Measurements from ENCODE around the gene SFXN1. TPM values are rescaled to one million over a fixed set of nuclear protein-coding genes. Genes with fewer than 3 reads are reported as not detected.
A peak's percentile ranks its signal among the peaks of the same experiment; 100 is the strongest.

Gene SFXN1
- polyA plus RNA-seq, 3 donors: 5.8 to 10.3 (median 8.3) TPM

GRCh38 chr5:175489693-175490443 lies 11.5 kb downstream of the SFXN1 start:
- no peak overlapping the region for H3K4me3 ChIP-seq (replicated peaks in 1 of 3; ENCODE audit: low read depth in 2 of 3, low read length in 3 of 3)
- H4K20me1 ChIP-seq (ENCODE audit: insufficient read depth, low read length): no peaks in the 10 kb centered on the region
- H3K9ac ChIP-seq (ENCODE audit: insufficient read depth, low read length, poor library complexity, severe bottlenecking): no peak overlapping the region
- peaks cover 23 to 41% of the 10 kb centered on the region in 2 donors for H3K36me3 ChIP-seq (replicated peaks in 1 of 2; ENCODE audit: control insufficient read depth in 1 of 2, insufficient read depth in 2 of 2, low read length in 2 of 2)
- Mint-ChIP-seq H3K4me1 (peaks cover 2% of the 10 kb centered on the region), H3K27me3 (ENCODE audit: low read depth in 3 of 3) (peaks cover 0 to 1% (median 0%) of the 10 kb centered on the region in 3 donors), H3K4me3 (no peak overlapping the region), H3K36me3 (peaks cover 41 to 47% of the 10 kb centered on the region in 2 donors), H3K9me3 (no peaks in the 10 kb centered on the region), H3K27ac (peak overlapping the region in 1 of 7 donors; percentile 8)
- no peak overlapping the region for H3K27ac ChIP-seq (ENCODE audit: low read depth in 1 of 2, low read length in 2 of 2)
- intact Hi-C loops (cut with micrococcal nuclease): no loop called here
- no peaks in the 10 kb centered on the region for H3K9me3 ChIP-seq (replicated peaks in 1 of 2; ENCODE audit: control insufficient read depth in 1 of 2, insufficient read depth in 1 of 2, low read length in 2 of 2)
- H2AFZ ChIP-seq (ENCODE audit: insufficient read depth, low read depth, low read length, poor library complexity, severe bottlenecking): no peak overlapping the region
- DNase-seq: no peak
- H3K79me2 ChIP-seq (ENCODE audit: insufficient read depth, low read length): peaks cover 37% of the 10 kb centered on the region
- no peak for TF ChIP-seq CTCF (IDR thresholded peaks at IDR 0.05)
- H3K4me1 ChIP-seq (ENCODE audit: control insufficient read depth in 1 of 2, insufficient read depth in 2 of 2, low read length in 2 of 2): no peaks in the 10 kb centered on the region
- no peaks in the 10 kb centered on the region for H3K27me3 ChIP-seq (ENCODE audit: control insufficient read depth in 2 of 2, insufficient read depth in 2 of 2, low read length in 2 of 2)
- no peak overlapping the region for H3K4me2 ChIP-seq (replicated peaks; ENCODE audit: extremely low read depth, low read length, poor library complexity, severe bottlenecking)
- 0% methylated on average over 3 of the region's 6 CpGs for WGBS (ENCODE audit: insufficient coverage)

- H3K27me3 Mint-ChIP-seq (ENCODE audit: low read depth in 3 of 3): peaks cover 0 to 1% (median 0%) of the 10 kb centered on the region in 3 donors
- H3K79me2 ChIP-seq (ENCODE audit: insufficient read depth, low read length): peaks cover 25% of the 10 kb centered on the region
- H3K4me3 ChIP-seq (replicated peaks in 1 of 3; ENCODE audit: low read depth in 2 of 3, low read length in 3 of 3): no peak overlapping the region
- no peak overlapping the region for H3K9ac ChIP-seq (ENCODE audit: insufficient read depth, low read length, poor library complexity, severe bottlenecking)
- H3K36me3 ChIP-seq (replicated peaks in 1 of 2; ENCODE audit: control insufficient read depth in 1 of 2, insufficient read depth in 2 of 2, low read length in 2 of 2): peaks cover 22 to 38% of the 10 kb centered on the region in 2 donors
- no peaks in the 10 kb centered on the region for H4K20me1 ChIP-seq (ENCODE audit: insufficient read depth, low read length)
- no peaks in the 10 kb centered on the region for H3K27me3 ChIP-seq (ENCODE audit: control insufficient read depth in 2 of 2, insufficient read depth in 2 of 2, low read length in 2 of 2)
- peaks cover 2% of the 10 kb centered on the region for H3K4me1 Mint-ChIP-seq
- H3K27ac ChIP-seq (ENCODE audit: low read depth in 1 of 2, low read length in 2 of 2): no peak overlapping the region
- DNase-seq: no peak
- H3K4me3 Mint-ChIP-seq: no peak overlapping the region
- intact Hi-C loops (cut with micrococcal nuclease): no loop called here
- no peaks in the 10 kb centered on the region for H3K4me1 ChIP-seq (ENCODE audit: control insufficient read depth in 1 of 2, insufficient read depth in 2 of 2, low read length in 2 of 2)
- no peak for TF ChIP-seq CTCF (IDR thresholded peaks at IDR 0.05)
- no peaks in the 10 kb centered on the region for H3K9me3 ChIP-seq (replicated peaks in 1 of 2; ENCODE audit: control insufficient read depth in 1 of 2, insufficient read depth in 1 of 2, low read length in 2 of 2)
- H3K27ac Mint-ChIP-seq: no peak overlapping the region
- H3K4me2 ChIP-seq (replicated peaks; ENCODE audit: extremely low read depth, low read length, poor library complexity, severe bottlenecking): no peak overlapping the region
- no CpG with 5 or more reads among the region's 6 CpGs for WGBS (ENCODE audit: insufficient coverage)
- no peaks in the 10 kb centered on the region for H3K9me3 Mint-ChIP-seq
- peaks cover 41 to 54% of the 10 kb centered on the region in 2 donors for H3K36me3 Mint-ChIP-seq
- no peak overlapping the region for H2AFZ ChIP-seq (ENCODE audit: insufficient read depth, low read depth, low read length, poor library complexity, severe bottlenecking)
These were observed 12.9 kb downstream of the SFXN1 start for GRCh38 chr5:175491223-175491622.

Data from CD14-positive monocyte (primary cell).